Fibroblast of pulmonary artery (primary cell): ENCODE results near the gene UNC13C.

Experiments used
- DNase-seq: peaks from one replicate; pipeline ENCODE4 v3.0.0-alpha.2; 2010; ENCODE audit warnings: low read depth
- H3K4me3 ChIP-seq: replicated peaks from 2 replicates; pipeline ENCODE4 v1.5.1; 2011; ENCODE audit warnings: low read depth, mild to moderate bottlenecking, control low read depth, low read length, moderate library complexity
- CTCF ChIP-seq: IDR thresholded peaks from 2 replicates; pipeline ENCODE4 v1.5.1; 2011; ENCODE audit warnings: mild to moderate bottlenecking, control low read depth, low read length, inconsistent platforms; ENCODE audit errors: missing control alignments

The UNC13C gene

DNA sequence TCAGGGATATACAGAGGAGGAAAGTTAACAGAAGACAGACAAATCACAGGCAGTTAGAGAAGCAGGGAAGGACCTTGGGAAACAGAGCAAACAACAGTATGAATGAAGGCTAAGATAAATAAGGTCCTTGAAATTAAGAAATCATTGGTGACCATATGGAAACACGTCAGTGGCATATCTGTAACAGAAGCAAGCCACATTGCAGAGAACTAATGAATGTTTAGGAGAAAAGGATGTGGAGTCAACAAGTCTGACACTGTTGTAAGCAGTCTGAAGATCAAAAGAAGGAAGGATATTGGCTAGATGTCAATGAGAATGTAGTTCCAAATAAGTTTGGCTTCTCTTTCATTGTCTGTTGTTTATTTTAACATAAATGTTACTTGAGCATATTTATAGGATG, 542.4 kb downstream of the UNC13C start:
- H3K4me3 ChIP-seq: no peak overlapping the region
- TF ChIP-seq CTCF: no peak
- no peak for DNase-seq

DNA sequence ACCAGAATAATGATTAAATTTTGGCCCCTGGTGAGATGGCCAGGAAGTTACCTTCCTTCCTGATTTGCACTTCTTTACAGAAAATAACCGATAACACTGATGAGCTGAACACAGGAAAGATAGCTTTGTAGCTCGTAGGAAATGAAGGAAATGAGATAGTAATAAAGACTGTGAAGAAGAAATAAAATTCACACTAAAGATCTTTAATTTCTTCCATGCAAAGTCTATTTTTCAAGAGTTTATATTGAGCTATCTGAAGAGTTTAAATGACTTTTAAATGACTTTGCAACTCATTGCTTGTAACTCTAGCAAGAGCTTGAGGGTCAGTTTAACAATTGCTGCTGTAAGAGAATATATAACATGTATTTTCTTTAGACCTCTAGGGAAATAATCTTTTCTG, 543.0 kb downstream of the UNC13C start:
- H3K4me3 ChIP-seq: no peak overlapping the region
- TF ChIP-seq CTCF: no peak
- no peak for DNase-seq

- no peak for TF ChIP-seq CTCF
- H3K4me3 ChIP-seq: no peak overlapping the region
- DNase-seq: no peak
These were observed 549.8 kb downstream of the UNC13C start for GRCh38 chr15:54528021-54528420.

DNA sequence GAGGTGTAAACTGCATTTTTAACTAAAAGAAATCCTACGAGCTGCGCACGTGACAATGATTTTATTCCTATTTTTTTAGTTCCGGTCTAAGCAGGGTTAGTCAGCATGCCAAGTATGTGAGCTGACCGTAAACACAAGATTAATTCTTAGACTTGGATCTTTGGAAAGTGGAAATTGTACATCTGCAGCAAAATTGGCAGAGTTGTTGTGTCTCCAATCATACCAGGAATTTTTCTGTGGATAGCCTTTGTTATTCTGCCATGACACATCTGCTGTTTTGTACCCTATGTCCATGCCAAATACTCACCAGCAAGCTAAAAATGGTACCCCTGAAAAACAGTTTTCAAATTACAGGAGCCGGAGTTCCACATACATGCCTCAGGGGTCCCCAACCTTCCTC, 562.5 kb downstream of the UNC13C start:
- peak; percentile 3 for DNase-seq
- H3K4me3 ChIP-seq: no peak overlapping the region
- TF ChIP-seq CTCF: no peak

- H3K4me3 ChIP-seq: no peak overlapping the region
- no peak for TF ChIP-seq CTCF
- no peak for DNase-seq
These were observed 569.2 kb downstream of the UNC13C start for GRCh38 chr15:54547491-54547890.

DNA sequence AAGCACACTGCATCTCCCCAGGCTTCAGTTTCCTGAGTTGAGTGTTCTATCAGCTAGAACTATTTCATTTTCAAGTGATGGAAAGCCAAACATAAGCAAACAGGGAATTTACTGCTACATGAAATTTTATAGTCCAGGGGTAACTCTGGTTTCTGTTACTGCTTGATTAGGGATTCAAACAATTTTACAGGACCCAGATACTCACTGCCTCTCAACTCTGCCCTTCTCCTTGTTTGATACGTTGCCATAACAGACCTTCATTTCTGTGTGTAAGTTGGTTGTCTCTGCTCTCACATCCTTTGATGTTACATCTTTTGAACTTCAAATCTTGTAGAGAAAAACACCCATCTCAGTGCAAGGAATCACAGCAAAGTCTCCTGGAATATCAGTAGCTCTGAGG, 572.7 kb downstream of the UNC13C start:
- no peak for DNase-seq
- TF ChIP-seq CTCF: no peak
- H3K4me3 ChIP-seq: no peak overlapping the region

DNA sequence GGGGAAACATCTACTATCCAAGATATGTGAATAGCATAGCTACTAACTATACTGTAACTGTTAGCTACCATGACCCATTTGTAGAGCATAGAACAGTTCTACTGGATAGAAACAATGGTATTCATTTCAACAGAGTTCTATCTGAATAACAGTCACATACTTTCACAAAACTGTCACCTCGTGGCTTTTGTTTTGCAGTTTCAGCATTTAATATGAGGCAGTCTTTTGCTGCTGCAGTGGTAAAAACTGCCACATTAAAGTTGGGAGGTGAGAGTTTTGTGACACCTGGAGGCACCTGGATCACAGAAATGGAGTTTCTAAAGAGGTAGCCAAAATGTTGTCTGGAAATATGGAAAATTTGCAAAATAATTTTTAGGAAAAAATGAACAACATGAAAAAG, 578.0 kb downstream of the UNC13C start:
- DNase-seq: no peak
- TF ChIP-seq CTCF: no peak
- no peak overlapping the region for H3K4me3 ChIP-seq
